H1 (cell line): ENCODE results near the gene NCAPD3. TPM values are rescaled to one million over a fixed set of nuclear protein-coding genes. Genes with fewer than 3 reads are reported as not detected.

Experiments
- BRCA1 ChIP-seq: IDR thresholded peaks from 2 replicates; pipeline ENCODE4 v1.6.1; 2012; ENCODE audit warnings: low read depth, low read length, improper control_type of control experiment
- CBX8 ChIP-seq: fragments of 300-800, 300-1000 bp; sonication (generic); IDR thresholded peaks from 2 replicates; pipeline ENCODE4 v1.7.1; 2016; ENCODE audit warnings: low read depth, low read length, borderline replicate concordance
- CEBPB ChIP-seq: IDR thresholded peaks from 2 replicates; pipeline ENCODE4 v1.6.1; 2012; ENCODE audit warnings: low read depth, low read length
- CHD7 ChIP-seq: fragments of 300-600 bp; sonication (generic); IDR thresholded peaks from 2 replicates; pipeline ENCODE4 v1.7.1; 2012; ENCODE audit warnings: low read length, moderate library complexity, mild to moderate bottlenecking, inconsistent platforms; ENCODE audit not compliant: insufficient replicate concordance
- SIX5 ChIP-seq: IDR thresholded peaks from 2 replicates; pipeline ENCODE4 v1.6.1; 2011; ENCODE audit warnings: mild to moderate bottlenecking, low read depth, low read length
- polyA plus RNA-seq, 7 experiments: library from polyadenylated mRNA; depleted of rRNA in 3 of 7; stranded (reverse) in 5 of 7; unstranded in 2 of 7; fragments of >200 nt in 5 of 7; fragments of 200-250 nt in 2 of 7; gene quantifications; 1 replicate in 5 of 7; 2 replicates in 1 of 7; 4 replicates in 1 of 7; pipeline versions ENCODE4 v1.2.1 to v1.2.3, GENCODE V29; 2011 to 2013; ENCODE audit warnings: missing spikeins in 2 of 7, mixed read lengths in 2 of 7
- total RNA-seq: library from RNA; stranded (reverse); fragmentation: NEBNext Ultra II Directional; extraction: Animal tissue kit (Norgen Biotek cat#: 25700); gene quantifications from 2 replicates; pipeline ENCODE4 v1.2.1, GENCODE V29; 2021

The NCAPD3 gene
- total and polyA plus RNA-seq, 2 of the 8 experiments (the other 6 are each of a cell fraction or from before 2014, with no cell fraction given): 26.5 to 55.2 TPM

GRCh38 chr11:134120143-134120850 is 103.5 kb downstream of the NCAPD3 start (continued):
- TF ChIP-seq CHD7: no peak
- no peak for TF ChIP-seq SIX5
- TF ChIP-seq CBX8: no peak
- TF ChIP-seq CEBPB: no peak
- no peak for TF ChIP-seq BRCA1
